Body of pancreas (tissue), 4 donors: ENCODE results near the gene BATF2.

Experiments used
- POLR2A ChIP-seq, 3 donors: fragments of 450-650 bp; IDR thresholded peaks; one replicate each; pipeline ENCODE4 v1.6.1; 2016; ENCODE audit warnings: antibody characterized with exemption in 3 of 3, mild to moderate bottlenecking in 2 of 3
- TF ChIP-seq, protein P1 (sequence below), 7 experiments: fragments of 450-650 bp in 4 of 7; fragments of 200-600 bp in 3 of 7; sonication (generic) in 3 of 7; IDR thresholded peaks; one replicate each; pipeline ENCODE4 v1.5.1; 2016 to 2019; ENCODE audit warnings: antibody characterized with exemption in 7 of 7

DNA sequence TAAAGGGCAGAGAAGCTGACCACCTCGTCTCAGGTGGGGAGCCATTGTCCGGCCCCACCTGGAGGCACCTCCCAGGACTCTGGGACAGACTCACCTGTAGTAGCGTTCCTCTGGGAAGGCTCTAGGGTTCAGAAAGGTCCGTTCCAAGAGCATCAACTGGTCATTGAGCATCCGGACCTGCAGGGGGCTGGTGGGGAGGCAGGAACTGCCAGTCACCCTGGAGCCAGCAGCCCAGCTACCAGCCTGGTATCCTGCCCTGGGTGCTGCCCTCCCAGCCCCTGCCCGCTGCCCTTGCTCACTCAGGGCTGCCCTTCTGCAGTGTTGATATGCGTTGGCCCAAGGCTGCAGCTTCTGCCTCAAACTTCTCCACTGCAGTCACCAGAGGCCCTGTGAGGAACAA is 49.0 kb upstream of the BATF2 start:
- TF ChIP-seq, protein P1, sequence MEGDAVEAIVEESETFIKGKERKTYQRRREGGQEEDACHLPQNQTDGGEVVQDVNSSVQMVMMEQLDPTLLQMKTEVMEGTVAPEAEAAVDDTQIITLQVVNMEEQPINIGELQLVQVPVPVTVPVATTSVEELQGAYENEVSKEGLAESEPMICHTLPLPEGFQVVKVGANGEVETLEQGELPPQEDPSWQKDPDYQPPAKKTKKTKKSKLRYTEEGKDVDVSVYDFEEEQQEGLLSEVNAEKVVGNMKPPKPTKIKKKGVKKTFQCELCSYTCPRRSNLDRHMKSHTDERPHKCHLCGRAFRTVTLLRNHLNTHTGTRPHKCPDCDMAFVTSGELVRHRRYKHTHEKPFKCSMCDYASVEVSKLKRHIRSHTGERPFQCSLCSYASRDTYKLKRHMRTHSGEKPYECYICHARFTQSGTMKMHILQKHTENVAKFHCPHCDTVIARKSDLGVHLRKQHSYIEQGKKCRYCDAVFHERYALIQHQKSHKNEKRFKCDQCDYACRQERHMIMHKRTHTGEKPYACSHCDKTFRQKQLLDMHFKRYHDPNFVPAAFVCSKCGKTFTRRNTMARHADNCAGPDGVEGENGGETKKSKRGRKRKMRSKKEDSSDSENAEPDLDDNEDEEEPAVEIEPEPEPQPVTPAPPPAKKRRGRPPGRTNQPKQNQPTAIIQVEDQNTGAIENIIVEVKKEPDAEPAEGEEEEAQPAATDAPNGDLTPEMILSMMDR (IDR thresholded peaks at IDR 0.05): no peak
- no peak for TF ChIP-seq POLR2A (IDR thresholded peaks at IDR 0.05)
